ENCODE results near the gene RMP24.
"Not testable (repeated sequence)": the region's sequence is repeated elsewhere in the genome, so short reads cannot be mapped to it uniquely, and the experiment has no call there.

RMP24 gene

GRCh38 chr18:35968278-35968880 lies 4.1 kb upstream of the RMP24 start:
- no peak for DNase-seq

- peak in 1 of 2 donors; percentile 21 for DNase-seq
Measured at GRCh38 chr18:35969676-35970075, 2.8 kb upstream of the RMP24 start.

GRCh38 chr18:35971661-35972196 lies 750 bp upstream of the RMP24 start:
- DNase-seq: no peak

GRCh38 chr18:35973650-35974049 lies 1.2 kb downstream of the RMP24 start:
- DNase-seq: no peak

GRCh38 chr18:35974181-35974580 lies 1.7 kb downstream of the RMP24 start:
- no peak for DNase-seq

- DNase-seq: no peak
Measured at GRCh38 chr18:35979112-35979511, 6.6 kb downstream of the RMP24 start.

GRCh38 chr18:35982409-35983114 lies 10.1 kb downstream of the RMP24 start:
- no peak for DNase-seq

GRCh38 chr18:35983147-35983546 lies 10.7 kb downstream of the RMP24 start:
- no peak for DNase-seq

GRCh38 chr18:35983818-35984217 lies 11.3 kb downstream of the RMP24 start:
- no peak for DNase-seq

- no peak for DNase-seq
Measured at GRCh38 chr18:35991696-35992095, 19.2 kb downstream of the RMP24 start.

GRCh38 chr18:35993013-35993412 lies 20.5 kb downstream of the RMP24 start:
- DNase-seq: no peak

GRCh38 chr18:35998967-35999366 lies 26.5 kb downstream of the RMP24 start:
- peak in 1 of 2 donors; percentile 16 for DNase-seq

GRCh38 chr18:35999925-36000324 lies 27.4 kb downstream of the RMP24 start:
- no peak for DNase-seq

- DNase-seq: no peak
Measured at GRCh38 chr18:36006997-36007396, 34.5 kb downstream of the RMP24 start.

GRCh38 chr18:36009214-36009613 lies 36.7 kb downstream of the RMP24 start:
- no peak for DNase-seq

GRCh38 chr18:36012891-36013290 lies 40.4 kb downstream of the RMP24 start:
- no peak for DNase-seq

- DNase-seq: no peak
Measured at GRCh38 chr18:36015629-36016028, 43.1 kb downstream of the RMP24 start.

GRCh38 chr18:36017232-36017631 lies 44.8 kb downstream of the RMP24 start:
- no peak for DNase-seq

GRCh38 chr18:36020174-36020711 lies 47.8 kb downstream of the RMP24 start:
- DNase-seq: no peak

GRCh38 chr18:36023336-36023735 lies 50.9 kb downstream of the RMP24 start:
- DNase-seq: no peak

- not testable (repeated sequence) for DNase-seq
Measured at GRCh38 chr18:36024241-36024640, 51.8 kb downstream of the RMP24 start.

GRCh38 chr18:36025025-36025424 lies 52.5 kb downstream of the RMP24 start:
- no peak for DNase-seq

GRCh38 chr18:36028859-36029258 lies 56.4 kb downstream of the RMP24 start:
- no peak for DNase-seq

Measured in inflammatory macrophage treated with lipopolysaccharide for 1 hour (primary cell).